ENCODE measurements around the gene PLEKHG4B.

The PLEKHG4B gene

DNA sequence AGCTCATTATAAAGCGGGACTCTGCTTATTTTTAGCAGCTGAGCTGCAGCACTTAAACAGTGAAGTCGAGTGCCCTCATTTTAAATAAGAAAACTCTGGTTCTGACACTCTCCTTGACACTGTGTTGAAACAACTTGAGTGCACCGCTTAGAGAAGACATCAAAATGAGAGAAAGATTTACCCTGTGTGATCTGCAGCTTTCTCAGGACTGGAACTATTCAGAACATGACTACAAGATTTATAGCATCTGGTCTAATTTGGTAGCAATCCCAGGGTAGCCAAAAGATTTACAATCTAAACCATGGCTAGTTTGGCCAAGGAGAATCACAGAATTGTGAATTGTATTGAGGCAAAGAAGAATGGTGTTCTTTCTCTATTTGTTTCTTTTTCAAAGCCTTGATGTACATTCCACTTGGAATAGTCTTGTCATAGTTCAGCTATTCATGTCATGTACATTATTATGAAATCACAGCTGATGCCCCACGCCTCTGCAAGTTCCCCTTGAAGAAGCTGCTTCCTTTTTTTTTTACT, 38.7 kb downstream of the PLEKHG4B start:
- ATAC-seq = no peak

- ATAC-seq = no peak
Observed at GRCh38 chr5:136901-137300, 44.9 kb downstream of the PLEKHG4B start.

DNA sequence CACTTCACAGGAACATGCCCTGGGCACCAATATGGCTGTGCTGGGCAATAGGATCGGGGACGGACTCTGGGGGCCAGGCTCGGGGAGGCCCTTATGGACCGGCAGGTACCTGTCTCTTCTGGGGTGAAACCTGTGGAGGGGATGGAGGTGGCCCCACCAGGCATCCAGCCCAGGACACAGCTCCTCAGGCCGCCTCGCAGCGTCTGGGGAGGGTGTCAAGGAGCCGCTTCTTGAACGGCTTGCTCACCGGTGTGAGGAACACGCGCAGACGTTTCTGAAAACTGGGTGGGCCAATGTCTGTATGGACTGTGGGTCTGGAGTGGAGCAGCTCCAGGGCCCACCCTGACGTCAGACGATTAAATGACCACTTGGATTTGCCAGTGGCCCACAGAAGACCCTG, 45.8 kb downstream of the PLEKHG4B start:
- ATAC-seq = no peak

DNA sequence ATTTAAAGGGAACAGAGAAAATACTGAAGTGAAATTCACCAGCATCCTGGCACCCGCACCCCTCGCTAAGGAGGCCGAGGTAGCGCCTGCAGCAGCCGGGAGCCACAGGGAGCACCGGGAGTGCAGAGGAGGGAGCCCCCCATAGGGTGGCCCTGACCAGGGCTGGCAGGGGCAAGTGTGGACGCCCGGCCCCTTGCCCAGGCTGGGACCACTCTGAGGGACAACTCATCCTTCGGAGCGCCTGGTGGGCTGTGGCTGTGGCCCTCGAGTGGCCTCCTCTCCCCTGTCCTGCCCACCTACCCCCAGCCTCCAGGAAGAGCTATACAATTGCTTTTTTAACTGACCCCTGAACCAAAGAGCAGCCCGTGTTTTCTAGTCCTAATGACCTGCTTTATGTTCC, 47.0 kb downstream of the PLEKHG4B start:
- no peak for ATAC-seq

GRCh38 chr5:139579-140442, 47.8 kb downstream of the PLEKHG4B start:
- no peak for ATAC-seq

GRCh38 chr5:140443-140829, 48.5 kb downstream of the PLEKHG4B start:
- no peak for ATAC-seq

DNA sequence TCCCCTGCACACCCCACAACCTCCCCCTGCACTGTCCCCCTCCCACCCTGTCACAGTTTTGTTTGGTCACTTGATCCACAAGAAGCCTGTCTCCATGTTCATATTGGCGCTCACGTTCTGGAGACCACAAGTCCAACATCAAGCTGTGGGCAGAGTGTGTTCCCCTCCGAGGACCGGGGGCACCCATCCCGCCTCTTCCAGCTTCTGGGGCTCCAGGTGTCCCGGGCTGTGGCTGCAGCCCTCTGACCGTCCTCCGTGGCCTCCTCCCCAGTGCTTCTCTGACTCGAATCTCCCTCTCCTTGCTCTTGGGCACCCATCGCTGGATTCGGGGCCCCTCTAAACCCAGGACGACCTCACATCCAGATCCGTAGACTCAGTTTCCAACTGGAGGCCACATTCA, 49.2 kb downstream of the PLEKHG4B start:
- no peak for ATAC-seq

DNA sequence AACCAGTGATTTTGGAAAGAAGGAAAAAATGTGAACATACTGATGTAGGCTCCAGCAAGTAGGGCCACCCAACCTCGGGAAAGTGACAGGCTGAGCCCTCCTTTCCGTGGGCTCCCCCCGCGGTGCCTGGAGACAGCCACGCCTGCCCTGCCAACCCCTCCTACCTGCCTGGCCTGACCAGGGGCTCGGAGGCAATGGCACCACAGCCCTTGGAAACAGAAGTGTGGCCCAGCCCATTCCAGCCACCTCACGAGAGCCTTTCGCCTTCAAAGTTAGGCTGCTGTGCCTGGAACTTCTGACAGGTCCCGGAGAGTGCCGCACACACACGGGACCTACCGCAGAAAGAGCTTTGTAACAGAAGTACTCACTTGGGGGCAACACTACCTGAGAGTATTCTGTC, 49.8 kb downstream of the PLEKHG4B start:
- ATAC-seq = no peak

DNA sequence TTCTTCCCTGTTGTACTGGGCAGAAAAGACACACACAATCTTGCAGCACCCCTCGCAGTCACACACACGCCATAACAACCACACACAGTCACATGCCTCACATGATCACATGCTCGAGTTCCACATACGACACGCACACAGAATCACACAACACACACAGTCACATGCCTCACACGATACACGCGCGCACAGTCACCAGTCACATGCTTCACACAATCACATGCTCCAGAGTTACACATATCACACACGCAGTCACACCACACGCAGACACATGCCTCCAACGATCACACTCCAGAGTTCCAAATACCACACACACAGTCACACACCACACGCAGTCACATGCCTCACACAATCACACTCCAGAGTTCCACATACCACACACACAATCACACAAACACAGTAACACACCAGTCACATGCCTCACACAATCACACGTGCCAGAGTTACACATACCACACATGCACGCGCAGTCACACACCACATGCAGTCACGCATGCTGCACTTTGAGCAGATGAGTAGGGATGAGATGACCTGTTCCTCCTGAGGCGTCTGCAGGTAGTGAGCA, 50.4 kb downstream of the PLEKHG4B start:
- ATAC-seq = no peak

GRCh38 chr5:143041-143440, 51.1 kb downstream of the PLEKHG4B start:
- ATAC-seq = no peak

DNA sequence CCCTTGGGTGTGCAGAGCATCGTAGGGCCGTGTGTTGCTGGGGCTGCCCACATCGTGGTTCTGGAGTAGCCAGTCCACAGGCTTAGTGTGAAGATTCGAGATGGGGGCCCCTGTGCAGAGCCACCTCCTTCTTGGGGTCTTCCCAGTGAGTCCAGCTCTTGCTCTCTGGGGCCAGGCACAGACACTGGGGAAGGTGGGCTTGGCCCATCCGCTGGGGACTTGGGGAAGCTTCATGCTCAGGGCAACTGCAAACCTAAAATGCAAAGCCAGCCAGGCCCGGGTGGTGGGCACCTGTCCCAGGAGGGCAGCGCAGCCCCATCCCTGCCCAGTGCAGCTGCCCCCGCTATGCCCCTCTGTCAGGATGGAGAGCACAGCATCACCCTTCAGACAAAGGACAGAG, 53.0 kb downstream of the PLEKHG4B start:
- ATAC-seq = no peak

GRCh38 chr5:145585-146323, 53.8 kb downstream of the PLEKHG4B start:
- no peak for ATAC-seq

GRCh38 chr5:147751-148150, 55.8 kb downstream of the PLEKHG4B start:
- ATAC-seq = no peak

GRCh38 chr5:149745-150485, 57.9 kb downstream of the PLEKHG4B start:
- no peak for ATAC-seq

GRCh38 chr5:150746-151145, 58.8 kb downstream of the PLEKHG4B start:
- ATAC-seq = no peak

GRCh38 chr5:152077-152476, 60.1 kb downstream of the PLEKHG4B start:
- no peak for ATAC-seq

DNA sequence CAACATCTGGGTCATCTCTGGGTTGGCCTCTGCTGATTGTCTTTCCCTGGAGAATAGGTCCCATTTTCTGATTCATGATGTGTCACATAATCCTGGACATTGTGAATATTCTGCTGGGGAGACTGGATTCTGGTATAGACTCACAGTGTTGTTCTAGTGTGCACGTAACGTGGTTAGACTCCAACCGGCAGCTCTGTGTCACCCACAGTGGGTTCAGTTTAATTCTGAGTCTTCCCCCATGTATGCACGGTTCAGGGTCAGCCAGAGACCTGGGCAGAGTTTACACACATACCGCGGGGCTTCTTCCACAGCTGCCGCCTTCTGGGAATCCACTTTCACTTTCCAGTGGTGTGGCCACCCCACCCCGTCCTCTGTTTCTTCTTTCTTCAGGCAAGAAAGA, 61.3 kb downstream of the PLEKHG4B start:
- ATAC-seq = no peak

GRCh38 chr5:154236-154635, 62.3 kb downstream of the PLEKHG4B start:
- ATAC-seq = no peak

- no peak for ATAC-seq
Observed at GRCh38 chr5:154826-155225, 62.9 kb downstream of the PLEKHG4B start.

- no peak for ATAC-seq
Observed at GRCh38 chr5:155651-156410, 63.9 kb downstream of the PLEKHG4B start.

DNA sequence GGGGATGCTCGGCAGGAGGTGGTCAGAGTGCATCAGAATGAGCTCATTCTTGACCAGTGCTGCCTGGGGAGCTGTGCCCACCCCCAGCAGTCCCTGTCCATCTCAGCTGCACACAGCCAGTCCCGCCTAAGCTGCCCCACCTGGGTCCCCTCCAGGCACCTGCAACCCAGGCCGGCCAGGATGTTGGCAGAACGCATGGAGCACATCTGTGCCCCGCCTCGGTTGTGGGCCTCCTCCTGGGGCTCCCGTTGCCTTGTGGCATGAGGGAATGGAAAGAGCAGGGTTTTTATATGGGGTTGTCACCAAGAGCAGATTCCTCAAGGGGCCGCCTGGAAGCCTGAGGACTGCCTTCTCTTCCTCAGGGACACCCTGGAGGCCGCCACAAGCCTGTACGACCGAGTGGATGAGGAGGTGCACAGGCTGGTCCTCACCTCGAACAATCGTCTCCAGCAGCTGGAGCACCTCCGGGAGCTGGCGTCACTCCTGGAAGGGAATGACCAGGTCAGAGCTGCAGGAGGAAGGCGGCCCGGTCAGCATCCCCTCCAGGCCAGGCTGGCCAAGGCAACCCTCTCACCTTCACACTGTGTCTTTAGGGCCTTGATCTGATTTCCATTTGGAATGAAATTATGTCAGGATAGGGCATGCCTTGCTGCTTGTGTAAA, 64.6 kb downstream of the PLEKHG4B start:
- no peak for ATAC-seq
